Endothelial cell of umbilical vein (primary cell): ENCODE measurements around the gene TLDC2. TPM values are rescaled to one million over a fixed set of nuclear protein-coding genes. Genes with fewer than 3 reads are reported as not detected.

Experiments
- BruUV-seq: library from RNA; stranded (reverse); fragments of 400-500 nt; replicated peaks from 2 replicates; lab custom pipeline; 2021; lab: Mats Ljungman, UMichigan
- CTCF ChIA-PET: fragments of 300-600, 350-600 bp; sonication (Branson Sonifier 250); formaldehyde crosslinking; loops from one replicate; lab custom pipeline; 2021; ENCODE audit warnings: antibody characterized with exemption, inconsistent platforms; lab: Charles Lee
- POLR2A ChIA-PET: fragments of 300-600, 350-600 bp; sonication (Branson Sonifier 250); formaldehyde crosslinking; loops from one replicate; lab custom pipeline; 2021; ENCODE audit warnings: antibody characterized with exemption, inconsistent platforms; lab: Charles Lee
- DNase-seq: peaks from one replicate; pipeline ENCODE4 v3.0.0-alpha.2; 2011; ENCODE audit warnings: low read depth, low spot score
- FAIRE-seq: peaks from 2 replicates; lab custom pipeline; 2011; peaks lifted over from hg19 to GRCh38; lab: Jason Lieb, UNC
- H2AFZ ChIP-seq: 2 replicates; pipeline ENCODE4 v1.6.0; 2012; ENCODE audit warnings: low read depth, low read length, control low read depth, inconsistent platforms
- H3K27ac ChIP-seq: 2 replicates; pipeline ENCODE4 v1.5.1; 2011; ENCODE audit warnings: low read depth, mild to moderate bottlenecking, control low read depth, low read length, moderate library complexity; ENCODE audit not compliant: insufficient read depth
- H3K27me3 ChIP-seq, 2 experiments: 2 replicates each; pipeline versions ENCODE4 v1.6.0 to v1.6.1; 2011; ENCODE audit warnings: low read length in 2 of 2, mixed read lengths in 1 of 2; ENCODE audit not compliant: control insufficient read depth in 2 of 2, insufficient read depth in 2 of 2
- H3K36me3 ChIP-seq, 2 experiments: 2 replicates in 1 of 2; 3 replicates in 1 of 2; pipeline ENCODE4 v1.5.1; 2011; ENCODE audit warnings: low read length in 2 of 2, mild to moderate bottlenecking in 1 of 2, moderate library complexity in 1 of 2; ENCODE audit not compliant: control insufficient read depth in 2 of 2, insufficient read depth in 2 of 2; ENCODE audit errors: extremely low read depth in 1 of 2
- H3K4me1 ChIP-seq: 3 replicates; pipeline ENCODE4 v1.5.1; 2011; ENCODE audit warnings: mild to moderate bottlenecking, low read length; ENCODE audit not compliant: control insufficient read depth, insufficient read depth; ENCODE audit errors: extremely low read depth
- H3K4me2 ChIP-seq: 2 replicates; pipeline ENCODE4 v1.6.1; 2011; ENCODE audit warnings: low read length, control low read depth, mixed read lengths; ENCODE audit not compliant: insufficient read depth
- H3K4me3 ChIP-seq, 3 experiments: fragments of 200-600 bp in 1 of 3; sonication (generic), shearing (Covaris generic) in 1 of 3; replicated peaks in 1 of 3; 2 replicates each; pipeline ENCODE4 v1.5.1; 2011 to 2016; ENCODE audit warnings: control low read depth in 3 of 3, low read length in 3 of 3, mild to moderate bottlenecking in 2 of 3, inconsistent platforms in 1 of 3, low read depth in 1 of 3, moderate library complexity in 1 of 3; ENCODE audit not compliant: insufficient read depth in 1 of 3
- H3K79me2 ChIP-seq: 2 replicates; pipeline ENCODE4 v1.6.0; 2012; ENCODE audit warnings: low read length, inconsistent platforms; ENCODE audit not compliant: control insufficient read depth, insufficient read depth
- H3K9ac ChIP-seq: replicated peaks from 2 replicates; pipeline ENCODE3; 2011; ENCODE audit warnings: low read length, control low read depth; ENCODE audit not compliant: insufficient read depth; ENCODE audit errors: extremely low read depth
- H3K9me1 ChIP-seq: replicated peaks from 3 replicates; pipeline ENCODE4 v1.6.0; 2011; ENCODE audit warnings: mild to moderate bottlenecking, low read length; ENCODE audit not compliant: control insufficient read depth, insufficient read depth; ENCODE audit errors: extremely low read depth
- H3K9me3 ChIP-seq: replicated peaks from 2 replicates; pipeline ENCODE4 v1.5.1; 2012; ENCODE audit warnings: low read length, inconsistent platforms; ENCODE audit not compliant: control insufficient read depth, insufficient read depth
- H4K20me1 ChIP-seq: replicated peaks from 2 replicates; pipeline ENCODE3; 2011; ENCODE audit warnings: mild to moderate bottlenecking, low read length; ENCODE audit not compliant: control insufficient read depth, insufficient read depth; ENCODE audit errors: extremely low read depth
- EZH2 ChIP-seq: IDR thresholded peaks from 2 replicates; pipeline ENCODE4 v1.6.1; 2012; ENCODE audit warnings: borderline replicate concordance, low read depth, mild to moderate bottlenecking, moderate library complexity, low read length, inconsistent platforms; ENCODE audit not compliant: severe bottlenecking
- FOS ChIP-seq: IDR thresholded peaks from 2 replicates; pipeline ENCODE4 v1.6.1; 2011; ENCODE audit warnings: mild to moderate bottlenecking, low read length, moderate library complexity, borderline replicate concordance; ENCODE audit not compliant: insufficient read depth
- GATA2 ChIP-seq: IDR thresholded peaks from 2 replicates; pipeline ENCODE4 v1.7.0; 2011; ENCODE audit warnings: low read depth, mild to moderate bottlenecking, moderate library complexity, mixed read lengths, low read length; ENCODE audit not compliant: insufficient read length, insufficient read depth
- JUN ChIP-seq: IDR thresholded peaks from 2 replicates; pipeline ENCODE4 v1.6.1; 2011; ENCODE audit warnings: borderline replicate concordance, low read depth; ENCODE audit not compliant: insufficient read length, insufficient read depth
- MYC ChIP-seq: IDR thresholded peaks from one replicate; pipeline ENCODE4 v1.6.1; 2011; ENCODE audit warnings: mild to moderate bottlenecking, low read depth, low read length
- POLR2A ChIP-seq: IDR thresholded peaks from 2 replicates; pipeline ENCODE4 v1.6.1; 2012; ENCODE audit warnings: low read depth, mild to moderate bottlenecking, control low read depth, low read length
- POLR2AphosphoS5 ChIP-seq: IDR thresholded peaks from 2 replicates; pipeline ENCODE4 v1.6.1; 2012; ENCODE audit warnings: low read depth, mild to moderate bottlenecking, control low read depth, low read length, moderate library complexity; ENCODE audit not compliant: insufficient read depth
- dilution Hi-C: fragments of 300-500 bp; cut with MboI; formaldehyde crosslinking; loops from one replicate; pipeline ENCODE4 v1.15.0; 2019; ENCODE audit warnings: low sequenced_read_pairs; ENCODE audit not compliant: extremely low pct_ligation_motif_present
- intact Hi-C: fragments of 100-400 bp; cut with micrococcal nuclease; formaldehyde crosslinking; loops from one replicate; pipeline ENCODE4 v1.10.0; 2022
- polyA plus RNA-seq, 4 experiments: library from polyadenylated mRNA; depleted of rRNA in 3 of 4; stranded (reverse) in 3 of 4; unstranded in 1 of 4; fragments of >200 nt; gene quantifications; 2 replicates each; pipeline versions ENCODE4 v1.2.1 to v1.2.3, GENCODE V29; 2011 to 2012; ENCODE audit warnings: missing spikeins in 1 of 4
- total RNA-seq: library from RNA; stranded (reverse); gene quantifications from 2 replicates; pipeline ENCODE4 v1.2.3, GENCODE V29; 2021
- TF ChIP-seq, protein P1 (sequence below), 2 donors: IDR thresholded peaks; 1 replicate in 1 of 2; 2 replicates in 1 of 2; pipeline ENCODE4 v1.5.1; 2011; ENCODE audit warnings: low read length in 2 of 2, mild to moderate bottlenecking in 2 of 2, moderate library complexity in 2 of 2, control low read depth in 1 of 2, inconsistent platforms in 1 of 2, low read depth in 1 of 2; ENCODE audit not compliant: insufficient read depth in 1 of 2; ENCODE audit errors: extremely low read depth in 1 of 2
- TF ChIP-seq, protein P2 (sequence below): IDR thresholded peaks from 2 replicates; pipeline ENCODE4 v1.6.1; 2011; ENCODE audit not compliant: insufficient read depth, insufficient read length

The TLDC2 gene
- total and polyA plus RNA-seq, 2 donors (not counting 3 experiments of a cell fraction or from before 2014, with no cell fraction given): not detected

DNA sequence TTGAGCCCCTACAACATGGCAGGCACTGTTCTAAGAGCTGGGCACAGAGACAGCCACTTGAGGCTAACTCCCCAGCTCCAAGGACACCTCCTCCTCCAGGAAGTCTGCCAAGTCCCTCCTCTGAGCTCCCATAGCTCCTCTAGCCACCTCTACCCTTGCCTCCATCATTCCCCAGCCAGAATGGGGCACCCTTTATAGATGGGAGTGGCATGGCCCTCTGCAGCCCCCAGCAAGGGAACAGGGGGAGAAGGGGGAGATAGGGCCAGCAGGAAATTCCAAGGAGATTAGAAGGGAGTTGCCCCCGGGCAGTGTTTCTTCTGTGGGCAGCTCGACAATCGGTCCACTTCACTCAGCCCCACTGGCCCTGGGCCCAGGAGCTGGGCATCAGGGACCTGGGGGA, 19.7 kb upstream of the TLDC2 start:
- POLR2A ChIA-PET: interaction anchor here (0.8 to 1.1 kb wide), 2 partner anchors 14 to 167 kb away, joined by 3 read pairs; no protein-coding TSS in a partner anchor
- H3K4me1 ChIP-seq: peaks cover 40% of the 10 kb centered on the region
- H4K20me1 ChIP-seq: no peaks in the 10 kb centered on the region
- TF ChIP-seq, protein P1, sequence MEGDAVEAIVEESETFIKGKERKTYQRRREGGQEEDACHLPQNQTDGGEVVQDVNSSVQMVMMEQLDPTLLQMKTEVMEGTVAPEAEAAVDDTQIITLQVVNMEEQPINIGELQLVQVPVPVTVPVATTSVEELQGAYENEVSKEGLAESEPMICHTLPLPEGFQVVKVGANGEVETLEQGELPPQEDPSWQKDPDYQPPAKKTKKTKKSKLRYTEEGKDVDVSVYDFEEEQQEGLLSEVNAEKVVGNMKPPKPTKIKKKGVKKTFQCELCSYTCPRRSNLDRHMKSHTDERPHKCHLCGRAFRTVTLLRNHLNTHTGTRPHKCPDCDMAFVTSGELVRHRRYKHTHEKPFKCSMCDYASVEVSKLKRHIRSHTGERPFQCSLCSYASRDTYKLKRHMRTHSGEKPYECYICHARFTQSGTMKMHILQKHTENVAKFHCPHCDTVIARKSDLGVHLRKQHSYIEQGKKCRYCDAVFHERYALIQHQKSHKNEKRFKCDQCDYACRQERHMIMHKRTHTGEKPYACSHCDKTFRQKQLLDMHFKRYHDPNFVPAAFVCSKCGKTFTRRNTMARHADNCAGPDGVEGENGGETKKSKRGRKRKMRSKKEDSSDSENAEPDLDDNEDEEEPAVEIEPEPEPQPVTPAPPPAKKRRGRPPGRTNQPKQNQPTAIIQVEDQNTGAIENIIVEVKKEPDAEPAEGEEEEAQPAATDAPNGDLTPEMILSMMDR (IDR thresholded peaks at IDR 0.05; ENCODE audit: extremely low read depth in 1 of 2, insufficient read depth in 1 of 2, low read depth in 1 of 2, low read length in 2 of 2): no peak
- peaks cover 88% of the 10 kb centered on the region for H3K79me2 ChIP-seq
- no peak overlapping the region for H3K4me3 ChIP-seq
- H3K27me3 ChIP-seq: no peaks in the 10 kb centered on the region
- peaks cover 0 to 2% of the 10 kb centered on the region in 2 experiments for H3K36me3 ChIP-seq
- no peak overlapping the region for H3K9ac ChIP-seq
- DNase-seq (peak; percentile 24), FAIRE-seq (no peak)
- CTCF ChIA-PET: interaction anchor here (1.4 to 6.3 kb wide), 6 partner anchors 9 to 63 kb away, joined by 3 to 31 read pairs (median 8); no protein-coding TSS in a partner anchor
- H2AFZ ChIP-seq: no peak overlapping the region
- dilution Hi-C loops (no loop called here), intact Hi-C loops (no loop called here)
- no peaks in the 10 kb centered on the region for H3K9me3 ChIP-seq
- BruUV-seq: no TSS peak
- H3K27ac ChIP-seq: peak overlapping the region; percentile 47
- no peaks in the 10 kb centered on the region for H3K9me1 ChIP-seq
- peak overlapping the region; percentile 5 for H3K4me2 ChIP-seq

DNA sequence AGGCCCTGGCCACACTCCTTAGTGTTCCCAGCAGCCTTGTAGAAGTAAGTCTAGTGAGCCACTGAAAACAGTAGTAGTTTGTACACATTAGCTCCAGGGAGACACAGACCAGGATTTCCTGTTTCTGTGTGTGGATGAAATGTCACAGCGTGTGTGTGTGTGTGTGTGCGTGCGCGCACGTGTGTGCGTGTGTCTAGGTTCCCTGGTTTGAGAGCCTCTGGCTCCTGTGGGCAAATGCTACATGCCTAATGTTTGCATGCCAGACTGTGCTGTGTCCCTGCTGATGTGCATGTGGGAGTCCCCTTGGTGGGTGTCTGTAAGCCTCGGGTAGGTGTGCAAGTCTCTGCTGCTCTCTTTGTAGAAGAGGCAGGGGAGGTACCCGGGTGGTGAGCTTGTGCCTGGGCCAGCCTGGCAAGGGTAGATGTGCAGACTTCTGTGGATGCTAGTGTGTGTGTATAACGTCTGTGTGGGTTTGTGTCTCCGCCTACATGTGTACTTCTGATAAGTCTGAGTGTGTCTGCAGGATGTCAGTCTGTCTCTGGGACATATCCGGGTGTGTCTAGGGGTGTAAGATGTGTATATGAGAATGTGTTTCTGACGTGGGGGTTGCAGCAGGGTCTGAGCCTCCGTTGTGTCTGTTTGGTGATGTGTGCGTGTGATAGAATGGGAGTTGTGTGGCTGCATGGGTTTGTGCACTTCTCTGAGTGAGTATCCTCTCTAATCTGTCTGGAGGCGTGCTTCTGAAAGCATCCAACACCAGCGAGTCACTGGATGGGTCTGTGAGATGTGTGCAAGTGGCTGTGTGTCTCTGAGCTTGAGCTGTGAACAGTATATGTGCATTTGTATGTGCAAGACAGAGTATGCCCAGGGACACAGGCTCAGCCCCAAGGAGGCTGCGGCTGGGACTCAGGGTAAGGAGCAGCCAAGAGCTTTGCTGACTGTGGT, 19.0 kb upstream of the TLDC2 start:
- H3K36me3 ChIP-seq: peaks cover 0 to 2% of the 10 kb centered on the region in 2 experiments
- ChIA-PET CTCF (interaction anchor here (0.7 to 6.3 kb wide), 7 partner anchors 10 to 83 kb away, joined by 3 to 31 read pairs (median 5); partner anchors contain the start of gene DSN1), POLR2A (interaction anchor here (0.8 to 1.1 kb wide), 2 partner anchors 15 to 167 kb away, joined by 3 read pairs; no protein-coding TSS in a partner anchor)
- no peak overlapping the region for H3K9ac ChIP-seq
- FAIRE-seq: peak; percentile 76
- no peak overlapping the region for H3K4me2 ChIP-seq
- no peak for TF ChIP-seq POLR2A
- no peak for TF ChIP-seq EZH2
- TF ChIP-seq MYC: peak; percentile 56
- TF ChIP-seq POLR2AphosphoS5: peak; percentile 7
- TF ChIP-seq, protein P2, sequence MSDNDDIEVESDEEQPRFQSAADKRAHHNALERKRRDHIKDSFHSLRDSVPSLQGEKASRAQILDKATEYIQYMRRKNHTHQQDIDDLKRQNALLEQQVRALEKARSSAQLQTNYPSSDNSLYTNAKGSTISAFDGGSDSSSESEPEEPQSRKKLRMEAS: peak; percentile 82
- TF ChIP-seq JUN: no peak
- TF ChIP-seq GATA2: no peak
- TF ChIP-seq, protein P1 (IDR thresholded peaks at IDR 0.05; ENCODE audit: extremely low read depth in 1 of 2, insufficient read depth in 1 of 2, low read depth in 1 of 2, low read length in 2 of 2): no peak
- no peak for TF ChIP-seq FOS
- dilution Hi-C loops: no loop called here
- peaks cover 88% of the 10 kb centered on the region for H3K79me2 ChIP-seq
- no peaks in the 10 kb centered on the region for H4K20me1 ChIP-seq
- H2AFZ ChIP-seq: no peak overlapping the region
- H3K9me3 ChIP-seq: no peaks in the 10 kb centered on the region
- no peak overlapping the region for H3K4me3 ChIP-seq
- intact Hi-C loops: no loop called here
- BruUV-seq: no TSS peak
- H3K4me1 ChIP-seq: peaks cover 48% of the 10 kb centered on the region
- H3K9me1 ChIP-seq: no peaks in the 10 kb centered on the region
- H3K27ac ChIP-seq: peak overlapping the region; percentile 47
- H3K27me3 ChIP-seq: no peaks in the 10 kb centered on the region
- peak; percentile 85 for DNase-seq
